ENCODE data around the gene PLD5. TPM values are rescaled to one million over a fixed set of nuclear protein-coding genes. Genes with fewer than 3 reads are reported as not detected.

Gene PLD5
- total and polyA plus RNA-seq, 2 of the 13 experiments (the other 11 are each of a cell fraction or from before 2014, with no cell fraction given) = not detected

GRCh38 chr1:242468784-242469183 is 55.7 kb downstream of the PLD5 start:
- ChIA-PET CTCF (ENCODE audit: low intra/inter-chr PET ratio, low total read pairs) (interaction anchor here (2.1 kb wide), 1 partner anchor 856 kb away, joined by 8 read pairs; no protein-coding TSS in a partner anchor), POLR2A (no interaction called here)
- no peaks in the 10 kb centered on the region for H4K20me1 ChIP-seq (ENCODE audit: insufficient read depth, low read length)
- no peaks in the 10 kb centered on the region for H3K36me3 ChIP-seq (replicated peaks in 1 of 2; ENCODE audit: control insufficient read depth in 1 of 2, insufficient read depth in 2 of 2, low read length in 2 of 2)
- no peak overlapping the region for H3K4me3 ChIP-seq (replicated peaks in 1 of 3; ENCODE audit: insufficient read depth in 1 of 3, low read depth in 2 of 3, low read length in 3 of 3)
- H3K79me2 ChIP-seq (ENCODE audit: insufficient read depth, low read length) = no peaks in the 10 kb centered on the region
- in situ Hi-C loops (cut with HindIII; ENCODE audit: extremely low pct_ligation_motif_present, low pct_unique_long_range_greater_than_20kb) (loop anchor here (25.0 kb wide), 1 partner anchor 869 kb away; no protein-coding TSS in a partner anchor), intact Hi-C loops (cut with micrococcal nuclease; ENCODE audit: unreplicated experiment) (no loop called here)
- ATAC-seq = peak; percentile 44; the same call in 1 of the 3 replicates
- H3K27me3 ChIP-seq (ENCODE audit: control insufficient read depth in 1 of 2, insufficient read depth in 2 of 2, low read length in 2 of 2) = no peaks in the 10 kb centered on the region; a peak in 1 of 5 replicates
- H3K9ac ChIP-seq (ENCODE audit: insufficient read depth, low read depth, low read length) = no peak overlapping the region
- H3K4me1 ChIP-seq (ENCODE audit: insufficient read depth, low read length) = no peaks in the 10 kb centered on the region
- no peak overlapping the region for H3K4me2 ChIP-seq (ENCODE audit: low read depth, low read length)
- BruUV-seq (replicated peaks) = no TSS peak
- H3K27ac ChIP-seq (ENCODE audit: extremely low read length, insufficient read depth, low read length) = no peak overlapping the region
- FAIRE-seq = no peak
- no peak overlapping the region for H2AFZ ChIP-seq (ENCODE audit: low read length)
- H3K9me3 ChIP-seq (ENCODE audit: low read length) = no peaks in the 10 kb centered on the region
- 0% methylated on average over 4 of the region's 4 CpGs for WGBS (ENCODE audit: low lambda C conversion rate)
- DNase-seq (ENCODE audit: low spot score) = peak; percentile 2
- TF ChIP-seq JUNB (CRISPR knock-in tag; IDR thresholded peaks at IDR 0.05; ENCODE audit: borderline replicate concordance) (no peak), ZNF557 (CRISPR knock-in tag; IDR thresholded peaks at IDR 0.05) (no peak), ZNF790 (CRISPR knock-in tag; IDR thresholded peaks at IDR 0.05; ENCODE audit: borderline replicate concordance) (no peak), ZNF136 (CRISPR knock-in tag; IDR thresholded peaks at IDR 0.05; ENCODE audit: low read depth) (no peak), ZNF609 (CRISPR knock-in tag; IDR thresholded peaks at IDR 0.05; ENCODE audit: borderline replicate concordance) (no peak), ZNF33A (CRISPR knock-in tag; IDR thresholded peaks at IDR 0.05; ENCODE audit: borderline replicate concordance) (no peak), ZNF180 (CRISPR knock-in tag; IDR thresholded peaks at IDR 0.05; ENCODE audit: borderline replicate concordance, low read depth) (no peak), FOSL1 (CRISPR knock-in tag; IDR thresholded peaks at IDR 0.05; ENCODE audit: borderline replicate concordance) (no peak), PHF21A (CRISPR knock-in tag; IDR thresholded peaks at IDR 0.05) (no peak), SMAD9 (CRISPR knock-in tag; IDR thresholded peaks at IDR 0.05) (no peak), ATM (IDR thresholded peaks at IDR 0.05; ENCODE audit: borderline replicate concordance) (no peak), ZNF724P (CRISPR knock-in tag; IDR thresholded peaks at IDR 0.05; ENCODE audit: borderline replicate concordance) (no peak), HOXA5 (CRISPR knock-in tag; IDR thresholded peaks at IDR 0.05) (no peak), BRCA1 (CRISPR knock-in tag; IDR thresholded peaks at IDR 0.05) (no peak), SMAD1 (CRISPR knock-in tag; IDR thresholded peaks at IDR 0.05; ENCODE audit: borderline replicate concordance, low read depth) (no peak), HINFP (CRISPR knock-in tag; IDR thresholded peaks at IDR 0.05; ENCODE audit: low read depth) (no peak)
